Testis (tissue), 3 donors: ENCODE results near the gene ZSWIM6. TPM values are rescaled to one million over a fixed set of nuclear protein-coding genes. Genes with fewer than 3 reads are reported as not detected.

ENCODE experiments used
- DNase-seq: peaks from one replicate; pipeline ENCODE4 v3.0.0-alpha.2; 2019
- H3K27ac ChIP-seq, 2 donors: fragments of 200-600 bp; sonication (generic); one replicate each; pipeline ENCODE4 v1.5.1; 2019
- H3K27me3 ChIP-seq: fragments of 200-600 bp; sonication (generic); one replicate; pipeline ENCODE4 v1.5.1; 2019
- H3K36me3 ChIP-seq: fragments of 200-600 bp; sonication (generic); one replicate; pipeline ENCODE4 v1.5.1; 2017; ENCODE audit warnings: low read depth; ENCODE audit errors: missing control alignments
- H3K4me1 ChIP-seq: fragments of 200-600 bp; sonication (generic); one replicate; pipeline ENCODE4 v1.5.1; 2019
- H3K4me3 ChIP-seq, 2 donors: fragments of 200-600 bp; sonication (generic); one replicate each; pipeline ENCODE4 v1.5.1; 2017 to 2019
- H3K9me3 ChIP-seq: fragments of 200-600 bp; sonication (generic); one replicate; pipeline ENCODE4 v1.5.1; 2017
- CTCF ChIP-seq, 3 experiments: fragments of 450-650 bp in 2 of 3; fragments of 200-600 bp in 1 of 3; sonication (generic) in 1 of 3; IDR thresholded peaks; one replicate each; pipeline ENCODE4 v1.5.1; 2016 to 2019; ENCODE audit warnings: antibody characterized with exemption in 3 of 3, mild to moderate bottlenecking in 2 of 3, moderate library complexity in 1 of 3
- POLR2A ChIP-seq: fragments of 450-650 bp; IDR thresholded peaks from one replicate; pipeline ENCODE4 v1.6.1; 2017; ENCODE audit warnings: antibody characterized with exemption, mild to moderate bottlenecking, moderate library complexity
- WGBS, 2 donors: methylation state at CpG; one replicate each; pipeline ENCODE4 v1.1.5; 2018; 5-methylcytosine and 5-hydroxymethylcytosine counted together
- intact Hi-C: fragments of 100-400 bp; cut with DNase I; formaldehyde crosslinking; loops from one replicate; pipeline ENCODE4 v1.15.1; 2023; ENCODE audit warnings: low total_unique reads
- polyA plus RNA-seq: library from polyadenylated mRNA; stranded (reverse); fragments of 350-450 nt; fragmentation: Illumina TruSeq; extraction: RNeasy Lipid Tissue Mini Kit (QIAGEN cat#74804); gene quantifications from one replicate; pipeline ENCODE4 v1.2.3, GENCODE V29; 2014; ENCODE audit warnings: low read depth, low replicate concordance; ENCODE audit not compliant: insufficient read depth
- total RNA-seq, 2 donors: library from RNA; depleted of rRNA; stranded (reverse); fragments of >200 nt; gene quantifications; one replicate each; pipeline ENCODE4 v1.2.3, GENCODE V29; 2016

The ZSWIM6 gene
- total and polyA plus RNA-seq, 3 donors from 2014 or later, result 14.6 to 18.0 (median 16.5) TPM

- H3K9me3 ChIP-seq, result no peaks in the 10 kb centered on the region
- 94 to 95% methylated on average over 6 of the region's 6 CpGs for WGBS, 2 donors
- intact Hi-C loops, result no loop called here
- H3K4me1 ChIP-seq, result no peaks in the 10 kb centered on the region
- no peaks in the 10 kb centered on the region for H3K36me3 ChIP-seq
- no peak overlapping the region for H3K4me3 ChIP-seq
- no peak for TF ChIP-seq POLR2A
- TF ChIP-seq CTCF (IDR thresholded peaks at IDR 0.05), result no peak
- no peak for DNase-seq
- no peaks in the 10 kb centered on the region for H3K27me3 ChIP-seq
- no peak overlapping the region for H3K27ac ChIP-seq
Observed at GRCh38 chr5:61575581-61575980, 243.5 kb downstream of the ZSWIM6 start.

- TF ChIP-seq POLR2A (no peak), CTCF (IDR thresholded peaks at IDR 0.05) (no peak)
- Histone ChIP-seq H3K9me3 (no peaks in the 10 kb centered on the region), H3K27me3 (no peaks in the 10 kb centered on the region), H3K27ac (no peak overlapping the region), H3K4me3 (no peak overlapping the region), H3K4me1 (no peaks in the 10 kb centered on the region), H3K36me3 (no peaks in the 10 kb centered on the region)
- intact Hi-C loops, result no loop called here
- no peak for DNase-seq
- 97 to 100% methylated on average over 3 of the region's 3 CpGs for WGBS, 2 donors
Observed at GRCh38 chr5:61576556-61576955, 244.5 kb downstream of the ZSWIM6 start.

GRCh38 chr5:61578858-61579503 is 246.9 kb downstream of the ZSWIM6 start:
- DNase-seq, result no peak
- Histone ChIP-seq H3K27ac (no peak overlapping the region), H3K27me3 (no peaks in the 10 kb centered on the region), H3K4me3 (no peak overlapping the region), H3K9me3 (no peaks in the 10 kb centered on the region), H3K4me1 (no peaks in the 10 kb centered on the region), H3K36me3 (no peaks in the 10 kb centered on the region)
- intact Hi-C loops, result no loop called here
- 95 to 96% methylated on average over 1 of the region's 1 CpG for WGBS, 2 donors
- TF ChIP-seq CTCF (IDR thresholded peaks at IDR 0.05) (no peak), POLR2A (no peak)

GRCh38 chr5:61582205-61582820 is 250.3 kb downstream of the ZSWIM6 start:
- Histone ChIP-seq H3K27me3 (no peaks in the 10 kb centered on the region), H3K9me3 (no peaks in the 10 kb centered on the region), H3K27ac (no peak overlapping the region), H3K36me3 (no peaks in the 10 kb centered on the region), H3K4me1 (peaks cover 15% of the 10 kb centered on the region), H3K4me3 (no peak overlapping the region)
- DNase-seq, result no peak
- WGBS, 2 donors, result 17 to 42% methylated on average over 2 of the region's 2 CpGs
- no peak for TF ChIP-seq POLR2A
- TF ChIP-seq CTCF (IDR thresholded peaks at IDR 0.05), result no peak
- intact Hi-C loops, result no loop called here

GRCh38 chr5:61582887-61583286 is 250.8 kb downstream of the ZSWIM6 start:
- Histone ChIP-seq H3K36me3 (no peaks in the 10 kb centered on the region), H3K27me3 (no peaks in the 10 kb centered on the region), H3K4me3 (no peak overlapping the region), H3K4me1 (peaks cover 15% of the 10 kb centered on the region), H3K27ac (no peak overlapping the region), H3K9me3 (no peaks in the 10 kb centered on the region)
- 45 to 68% methylated on average over 3 of the region's 3 CpGs for WGBS, 2 donors
- TF ChIP-seq CTCF (IDR thresholded peaks at IDR 0.05) (no peak), POLR2A (no peak)
- intact Hi-C loops, result no loop called here
- no peak for DNase-seq
